Activated CD4-positive, alpha-beta T cell treated with anti-CD3 and anti-CD28 coated beads, Interleukin-2, amount 50 U/mL, for 4 hours (primary cell): Measurements from ENCODE around the gene NADK2.

Experiments used
- DNase-seq, 2 experiments: peaks; one replicate each; pipeline ENCODE4 v3.0.0-alpha.2; 2020

The NADK2 gene

DNA sequence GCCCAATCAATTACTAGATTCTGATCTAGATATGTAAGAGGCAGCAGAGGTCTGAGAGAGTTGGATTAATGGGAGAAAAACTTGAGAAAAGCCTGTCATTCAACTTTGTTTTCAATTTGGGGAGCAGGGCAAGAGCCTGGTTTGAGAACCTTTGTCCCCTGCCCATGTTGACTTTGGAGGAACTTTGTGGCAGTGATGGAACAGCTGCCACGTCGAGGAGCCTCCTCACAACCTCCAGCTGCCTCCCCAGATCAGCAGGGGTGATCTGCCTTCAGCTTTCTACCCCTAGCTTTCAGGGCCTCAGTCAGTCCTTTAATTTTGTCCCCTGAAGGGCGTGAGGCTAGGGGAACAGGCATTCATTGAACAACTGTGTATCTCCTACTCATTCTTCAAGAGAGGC, 81.1 kb downstream of the NADK2 start:
- DNase-seq, result no peak

DNA sequence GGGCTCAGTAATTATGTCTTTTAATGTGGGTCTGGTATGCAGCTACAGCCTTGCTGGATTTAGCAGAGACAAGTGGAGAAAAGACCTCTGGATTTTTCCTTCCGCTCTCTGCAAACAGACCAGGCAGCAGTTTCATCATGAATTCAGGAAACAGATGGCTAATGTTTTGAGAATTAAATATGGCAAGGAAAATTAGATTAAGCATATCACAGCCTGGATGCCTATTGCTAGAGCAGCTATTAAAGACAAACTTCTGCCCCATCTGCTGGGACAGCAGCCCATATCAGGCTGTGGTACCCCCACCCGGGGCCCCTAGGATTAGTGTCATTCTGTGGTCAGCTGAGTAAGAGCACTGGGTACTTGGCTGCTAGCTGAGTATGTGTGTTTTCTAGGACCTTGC, 83.6 kb downstream of the NADK2 start:
- DNase-seq, result no peak

DNA sequence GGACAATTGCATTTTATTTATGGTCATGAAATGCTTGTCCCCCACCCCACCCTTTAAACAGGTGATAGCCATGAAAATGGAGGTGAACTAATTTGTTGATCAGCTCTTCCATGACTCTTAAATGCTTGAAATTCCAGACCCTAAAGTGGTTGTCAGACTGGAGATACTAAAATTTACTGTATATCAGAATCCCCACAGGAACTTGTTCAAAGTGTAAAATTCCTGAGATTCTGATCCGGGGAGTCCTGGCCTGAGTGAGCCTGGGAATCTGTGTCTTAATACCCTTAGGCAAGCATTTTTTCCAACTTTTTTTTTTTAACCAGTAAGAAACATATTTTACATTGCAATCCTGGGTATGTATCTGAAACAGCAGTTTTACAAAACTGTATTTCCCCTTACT, 85.1 kb downstream of the NADK2 start:
- no peak for DNase-seq

DNA sequence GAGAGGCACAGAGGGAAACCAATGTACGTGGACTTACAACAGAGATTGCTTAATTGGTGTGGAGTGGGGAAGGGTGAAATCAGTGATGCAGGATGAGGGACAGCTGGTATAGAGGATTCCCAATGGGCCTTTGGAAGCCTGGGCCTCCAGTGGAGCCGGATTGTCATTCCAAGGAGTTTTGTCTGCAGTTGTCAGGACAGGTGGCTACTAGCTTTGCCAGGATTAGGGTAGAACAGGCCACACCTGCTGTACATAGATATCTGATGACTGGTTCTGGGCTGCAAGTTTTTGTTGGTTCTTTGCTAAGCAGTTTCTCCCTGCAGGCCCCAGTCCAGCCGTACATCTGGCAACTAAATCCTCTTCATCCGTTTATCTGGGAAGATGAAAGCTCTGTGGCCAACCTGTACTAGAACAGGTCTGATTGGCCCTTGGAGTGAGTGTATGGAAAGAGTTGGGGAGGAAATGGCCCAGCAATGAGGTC, 85.6 kb downstream of the NADK2 start:
- DNase-seq, result no peak

DNA sequence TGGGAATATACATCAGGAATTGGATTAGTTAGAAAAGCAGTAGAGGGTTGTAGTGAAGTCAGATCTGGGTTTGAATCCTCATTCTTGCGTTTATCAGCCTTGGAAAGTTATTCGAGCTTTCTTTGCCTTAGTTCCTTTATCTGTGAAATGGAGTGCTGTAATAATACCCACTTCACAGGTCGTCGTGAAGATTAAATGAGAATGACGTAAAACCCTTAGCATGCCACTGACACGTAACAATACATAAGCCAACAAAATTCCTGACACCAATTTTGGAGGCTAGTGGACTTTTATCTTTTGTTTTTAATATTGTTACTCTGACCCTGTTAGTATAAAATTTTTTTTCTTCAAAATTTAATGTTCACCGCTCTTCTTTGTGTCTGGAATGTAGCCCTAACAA, 86.4 kb downstream of the NADK2 start:
- DNase-seq, result no peak

DNA sequence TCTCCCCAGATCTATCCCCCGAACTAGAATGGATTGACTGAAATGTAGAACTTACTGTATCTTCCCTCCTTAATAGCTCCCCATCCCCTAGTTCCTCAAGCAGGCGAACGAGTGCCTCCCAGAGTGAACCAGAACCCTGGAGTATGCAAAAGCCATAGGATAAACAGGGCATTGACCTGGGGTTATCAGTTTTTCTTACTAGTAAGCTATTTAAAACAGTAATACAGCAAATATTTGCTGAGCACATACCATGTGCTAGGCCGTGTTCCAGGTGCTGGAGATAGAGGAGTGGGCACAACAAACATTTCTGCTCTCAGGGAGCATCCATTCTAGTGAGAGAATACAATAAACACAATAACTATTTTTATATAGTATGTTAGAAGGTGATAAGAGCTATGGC, 88.0 kb downstream of the NADK2 start:
- no peak for DNase-seq

DNA sequence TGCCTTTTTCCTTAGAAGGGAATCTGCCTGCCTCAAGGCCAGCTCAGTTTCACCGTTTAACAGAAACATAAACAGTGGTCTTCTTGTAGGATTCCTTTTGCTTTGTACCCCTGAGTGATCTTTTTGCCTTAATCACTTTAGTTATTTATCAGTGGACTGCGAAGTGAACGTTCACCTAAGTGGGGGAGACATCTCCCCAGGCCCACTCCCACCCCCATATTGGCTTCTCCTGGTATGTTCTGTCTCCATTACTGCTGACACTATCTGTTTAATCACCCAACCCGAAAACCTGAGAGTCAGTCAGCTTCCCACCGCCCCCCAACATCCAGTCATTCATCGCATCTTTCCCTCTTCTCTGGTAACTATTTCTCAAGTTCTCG, 88.4 kb downstream of the NADK2 start:
- DNase-seq, result no peak

DNA sequence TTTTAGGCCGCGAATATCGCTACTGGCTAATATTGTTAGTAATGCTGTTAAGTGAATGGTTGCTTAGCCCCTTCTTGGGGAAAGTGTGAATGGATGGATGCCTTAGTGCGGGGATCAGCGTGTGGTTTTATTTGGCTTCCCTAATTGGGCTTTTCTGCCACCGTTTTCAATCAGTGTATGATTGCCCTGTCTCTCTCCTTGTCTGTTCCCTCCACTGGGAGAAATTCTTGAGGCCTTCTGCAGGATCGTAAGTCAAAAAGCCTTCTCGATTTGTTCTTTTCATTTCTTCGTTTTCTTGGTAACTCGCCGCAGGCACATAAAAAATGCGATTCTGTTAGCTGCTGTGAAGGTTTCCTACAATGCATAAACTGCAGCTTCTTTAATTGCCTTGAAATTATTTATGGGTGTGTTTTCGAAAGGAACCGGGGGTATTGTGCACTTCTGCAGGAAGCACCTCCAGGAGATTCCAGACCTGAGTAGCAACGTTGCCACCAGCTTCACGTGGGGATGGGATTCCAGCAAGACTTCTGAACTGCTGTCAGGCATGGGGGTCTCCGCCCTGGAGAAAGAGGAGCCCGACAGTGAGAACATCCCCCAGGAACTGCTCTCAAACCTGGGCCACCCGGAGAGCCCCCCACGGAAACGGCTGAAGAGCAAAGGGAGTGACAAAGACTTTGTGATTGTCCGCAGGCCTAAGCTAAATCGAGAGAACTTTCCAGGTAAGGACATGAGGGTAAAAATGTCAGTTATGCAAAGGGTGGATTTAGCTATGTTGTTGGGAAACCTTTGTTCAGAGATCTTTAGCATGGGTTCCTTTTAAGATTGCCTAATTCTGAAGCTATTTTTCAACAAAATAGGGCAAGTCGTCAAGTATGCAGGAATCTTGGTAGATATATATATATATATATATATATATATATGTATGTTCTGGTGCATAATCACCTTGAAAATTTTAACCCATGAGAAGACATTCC, 89.1 kb downstream of the NADK2 start:
- DNase-seq, result no peak

DNA sequence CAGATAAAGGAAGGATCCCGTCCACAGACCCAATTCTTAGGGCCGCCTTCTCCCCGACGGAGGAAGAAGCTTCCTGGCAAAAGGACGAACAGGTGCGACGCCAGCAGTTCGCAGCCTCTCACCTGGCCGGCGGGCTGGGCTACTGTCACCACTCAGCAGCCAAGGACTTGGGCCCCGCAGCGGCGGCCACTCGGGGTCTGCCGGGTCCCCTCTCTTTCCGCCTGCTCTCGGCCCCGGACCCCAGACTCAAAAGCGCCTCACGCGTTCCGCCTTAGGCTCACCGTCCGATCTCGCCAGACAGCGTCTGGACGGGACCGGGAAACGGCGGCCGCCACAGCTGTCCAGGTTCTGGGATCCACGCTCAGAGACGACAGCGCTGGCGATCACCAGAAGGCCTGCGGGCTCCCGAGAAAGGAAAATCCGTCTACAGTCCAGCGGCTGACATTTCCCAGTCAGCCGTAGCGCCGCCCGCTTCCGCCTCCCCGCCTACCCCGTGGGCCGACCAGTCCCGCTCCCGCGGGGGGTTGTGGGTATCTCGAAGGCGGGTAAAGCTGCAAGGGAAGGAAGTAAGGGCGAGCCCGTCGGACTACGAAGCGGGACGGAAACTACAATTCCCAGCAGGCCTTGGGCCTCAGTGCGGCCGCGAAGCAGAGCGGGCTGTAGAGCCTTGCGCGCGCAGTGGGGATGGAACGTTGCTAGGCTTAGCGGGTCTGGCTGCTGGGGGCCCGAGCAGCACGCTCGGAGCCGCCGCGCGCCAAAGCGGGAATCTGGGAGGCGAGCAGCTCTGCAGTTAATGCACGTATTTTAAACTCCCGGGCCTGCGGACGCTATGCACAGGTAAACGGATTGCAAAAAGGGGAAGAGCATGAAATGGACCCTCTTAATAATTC, 90.0 kb downstream of the NADK2 start, which contains the start of the genes LMBRD2 and SKP2:
Gene LMBRD2, minus strand, starts transcription at position 454 of the 890 bp plus-strand sequence. CDS start 8,538 bp downstream, outside the sequence.
Gene SKP2, plus strand, starts transcription at position 678 of the 890 bp plus-strand sequence. Its CDS starts 152 bp downstream, at position 830.
- peak; percentile 96 for DNase-seq

DNA sequence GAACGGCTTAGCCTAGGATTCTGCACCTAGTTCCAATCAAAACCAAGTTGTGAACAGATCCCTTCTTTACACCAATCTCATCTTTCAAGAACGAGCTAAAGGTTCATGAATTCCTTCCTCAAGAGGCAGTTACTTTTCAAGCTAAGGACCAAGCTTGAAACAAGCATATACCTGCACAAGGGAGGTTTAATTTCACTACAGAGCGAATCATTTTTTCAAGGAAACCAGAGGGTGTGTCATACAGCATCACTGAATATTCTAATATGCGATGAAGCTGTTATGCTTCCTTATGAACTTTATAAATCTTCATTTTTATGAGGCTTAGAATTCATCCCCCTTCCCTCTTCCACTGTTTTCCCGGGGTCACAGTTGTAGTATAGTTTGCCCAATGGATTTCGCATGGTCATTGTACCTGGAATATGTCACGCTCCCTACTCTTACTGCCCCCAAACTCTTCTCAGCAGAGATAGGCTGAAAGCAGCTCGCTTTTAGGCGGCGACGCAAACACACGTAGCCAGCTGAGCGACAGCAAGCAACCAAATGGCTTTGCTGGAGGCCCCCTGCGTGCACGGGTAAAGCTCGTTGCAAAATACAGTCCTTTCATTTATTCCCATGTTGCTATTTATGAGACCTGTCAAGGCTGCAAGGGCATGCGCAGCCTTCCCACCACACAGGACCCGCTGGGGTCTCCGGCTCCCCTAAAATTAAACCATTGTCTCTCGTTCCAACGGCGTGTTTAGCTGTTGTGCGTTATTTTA, 90.9 kb downstream of the NADK2 start:
- peak; percentile 12 to 22 for DNase-seq

DNA sequence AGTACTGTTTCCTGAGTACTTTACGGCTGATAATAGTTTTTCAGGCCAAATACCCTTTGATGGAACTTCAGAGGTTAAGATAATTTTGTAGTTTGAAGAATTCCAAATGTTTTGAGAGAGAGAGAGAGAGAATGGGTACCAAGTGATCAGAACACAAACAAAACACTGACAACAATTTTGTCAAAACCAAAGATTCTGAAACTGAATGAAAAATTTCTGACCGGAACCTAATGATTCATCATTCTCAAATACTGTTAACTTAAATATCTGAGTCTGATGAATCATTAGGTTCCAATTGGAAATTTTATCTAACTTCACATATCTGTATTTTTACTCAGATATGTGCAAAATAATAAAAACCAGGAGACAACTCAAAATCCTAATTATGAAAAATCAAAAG, 94.0 kb downstream of the NADK2 start:
- DNase-seq, result no peak

DNA sequence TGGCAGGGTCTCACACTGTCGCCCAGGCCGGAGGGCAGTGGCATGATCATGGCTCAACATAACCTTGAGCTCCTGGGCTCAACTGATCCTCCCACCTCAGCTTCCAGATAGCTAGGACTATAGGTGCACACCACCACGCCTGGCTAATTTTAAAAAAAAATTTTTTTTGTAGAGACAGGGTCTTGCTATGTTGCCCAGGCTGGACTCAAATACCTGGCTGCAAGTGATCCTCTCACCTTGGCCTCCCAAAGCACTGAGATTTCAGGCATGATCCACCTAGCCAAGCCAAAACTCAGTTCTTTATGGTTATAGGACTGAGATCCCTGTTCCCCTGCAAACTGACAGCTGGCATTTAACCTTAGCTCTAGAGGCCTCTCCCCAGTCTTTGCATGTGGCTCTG, 95.3 kb downstream of the NADK2 start:
- no peak for DNase-seq

DNA sequence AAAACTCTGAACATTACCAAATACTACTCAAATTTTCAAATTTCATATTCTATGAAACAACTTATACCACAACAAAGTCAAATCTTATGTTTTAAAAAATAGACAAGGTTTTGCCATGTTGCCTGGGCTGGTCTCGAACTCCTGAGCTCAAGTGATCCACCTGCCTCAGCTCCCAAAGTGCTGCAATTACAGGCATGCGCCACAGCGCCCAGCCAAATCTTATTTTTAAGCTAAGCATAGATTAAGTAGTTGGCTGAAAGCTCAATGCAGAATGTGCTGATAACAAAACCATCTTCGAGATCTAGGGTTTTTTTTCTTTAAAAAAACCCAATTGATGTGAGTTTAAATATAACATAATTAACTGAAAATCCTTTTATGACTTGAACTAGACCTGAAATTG, 96.4 kb downstream of the NADK2 start:
- no peak for DNase-seq
